ENCODE data around the gene PNPO.

DNA sequence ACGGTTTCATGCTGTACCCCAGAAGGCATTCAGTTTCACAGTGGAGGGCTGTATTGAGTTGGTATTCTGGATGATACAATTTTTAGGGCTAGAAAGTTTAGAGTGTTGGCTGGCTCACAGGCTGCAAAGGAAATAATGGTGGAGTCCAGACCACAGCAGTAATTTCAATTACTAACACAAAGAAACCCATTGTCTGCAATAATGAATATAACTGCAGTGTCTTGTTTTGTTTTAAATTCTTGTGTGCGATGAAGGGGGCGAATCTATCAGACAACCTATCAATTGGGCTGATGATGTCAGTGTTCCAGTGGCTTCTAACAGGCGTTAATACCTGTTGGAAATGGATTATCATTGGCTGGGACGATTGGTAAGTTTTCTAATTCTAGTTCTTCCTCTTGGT lies 43.8 kb upstream of the PNPO start:
- no peak for TF ChIP-seq NFE2L2 (IDR thresholded peaks at IDR 0.05; ENCODE audit: low read depth, low read length)
- TF ChIP-seq, protein P1, sequence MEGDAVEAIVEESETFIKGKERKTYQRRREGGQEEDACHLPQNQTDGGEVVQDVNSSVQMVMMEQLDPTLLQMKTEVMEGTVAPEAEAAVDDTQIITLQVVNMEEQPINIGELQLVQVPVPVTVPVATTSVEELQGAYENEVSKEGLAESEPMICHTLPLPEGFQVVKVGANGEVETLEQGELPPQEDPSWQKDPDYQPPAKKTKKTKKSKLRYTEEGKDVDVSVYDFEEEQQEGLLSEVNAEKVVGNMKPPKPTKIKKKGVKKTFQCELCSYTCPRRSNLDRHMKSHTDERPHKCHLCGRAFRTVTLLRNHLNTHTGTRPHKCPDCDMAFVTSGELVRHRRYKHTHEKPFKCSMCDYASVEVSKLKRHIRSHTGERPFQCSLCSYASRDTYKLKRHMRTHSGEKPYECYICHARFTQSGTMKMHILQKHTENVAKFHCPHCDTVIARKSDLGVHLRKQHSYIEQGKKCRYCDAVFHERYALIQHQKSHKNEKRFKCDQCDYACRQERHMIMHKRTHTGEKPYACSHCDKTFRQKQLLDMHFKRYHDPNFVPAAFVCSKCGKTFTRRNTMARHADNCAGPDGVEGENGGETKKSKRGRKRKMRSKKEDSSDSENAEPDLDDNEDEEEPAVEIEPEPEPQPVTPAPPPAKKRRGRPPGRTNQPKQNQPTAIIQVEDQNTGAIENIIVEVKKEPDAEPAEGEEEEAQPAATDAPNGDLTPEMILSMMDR (conservative IDR thresholded peaks at IDR 0.05; ENCODE audit: low read depth, low read length) = no peak
- no peak for TF ChIP-seq POLR2A (IDR thresholded peaks at IDR 0.05; ENCODE audit: low read depth, low read length)
- no peak for TF ChIP-seq MXI1 (IDR thresholded peaks at IDR 0.05; ENCODE audit: borderline replicate concordance, low read depth, low read length)
- TF ChIP-seq RFX5 (IDR thresholded peaks at IDR 0.05; ENCODE audit: low read depth, low read length) = no peak
- TF ChIP-seq CHD1 (IDR thresholded peaks at IDR 0.05; ENCODE audit: low read depth, low read length) = no peak
- TF ChIP-seq FOS (IDR thresholded peaks at IDR 0.05; ENCODE audit: low read depth, low read length) = no peak
- no peak for TF ChIP-seq RAD21 (IDR thresholded peaks at IDR 0.05; ENCODE audit: low read length)
- TF ChIP-seq MAZ (IDR thresholded peaks at IDR 0.05; ENCODE audit: borderline replicate concordance, low read depth, low read length) = no peak
